ENCODE results near the gene SELENOF. TPM values are rescaled to one million over a fixed set of nuclear protein-coding genes. Genes with fewer than 3 reads are reported as not detected.
"Not testable (repeated sequence)": the region's sequence is repeated elsewhere in the genome, so short reads cannot be mapped to it uniquely, and the experiment has no call there.

The SELENOF gene
- total RNA-seq, 4 donors from 2014 or later: 32.0 to 130 (median 77.9) TPM

DNA sequence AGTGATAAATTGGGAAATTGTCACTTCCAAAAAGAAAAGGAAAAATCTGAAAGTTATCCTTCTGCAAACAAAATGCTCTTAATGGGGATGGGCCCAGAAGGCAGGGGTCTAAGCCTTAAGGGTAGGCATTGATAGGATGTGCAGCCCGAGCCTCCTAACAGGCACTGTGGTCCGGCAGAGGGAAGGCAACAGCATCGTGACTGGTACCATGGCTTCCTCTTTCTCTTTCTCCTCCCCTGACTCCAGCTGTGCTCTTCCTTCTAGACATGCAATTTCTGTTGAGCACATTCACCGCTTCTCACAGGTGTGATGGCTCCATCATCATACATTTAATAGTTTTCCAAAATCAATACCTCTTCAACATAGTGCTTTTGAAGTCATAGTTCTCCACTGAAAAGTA lies 91.5 kb downstream of the SELENOF start:
- Histone ChIP-seq H3K4me1 (no peaks in the 10 kb centered on the region), H3K36me3 (no peaks in the 10 kb centered on the region), H3K9me3 (no peaks in the 10 kb centered on the region), H3K27me3 (no peaks in the 10 kb centered on the region), H3K27ac (no peak overlapping the region), H3K4me3 (no peak overlapping the region)
- no peak for DNase-seq
- TF ChIP-seq, protein P1, sequence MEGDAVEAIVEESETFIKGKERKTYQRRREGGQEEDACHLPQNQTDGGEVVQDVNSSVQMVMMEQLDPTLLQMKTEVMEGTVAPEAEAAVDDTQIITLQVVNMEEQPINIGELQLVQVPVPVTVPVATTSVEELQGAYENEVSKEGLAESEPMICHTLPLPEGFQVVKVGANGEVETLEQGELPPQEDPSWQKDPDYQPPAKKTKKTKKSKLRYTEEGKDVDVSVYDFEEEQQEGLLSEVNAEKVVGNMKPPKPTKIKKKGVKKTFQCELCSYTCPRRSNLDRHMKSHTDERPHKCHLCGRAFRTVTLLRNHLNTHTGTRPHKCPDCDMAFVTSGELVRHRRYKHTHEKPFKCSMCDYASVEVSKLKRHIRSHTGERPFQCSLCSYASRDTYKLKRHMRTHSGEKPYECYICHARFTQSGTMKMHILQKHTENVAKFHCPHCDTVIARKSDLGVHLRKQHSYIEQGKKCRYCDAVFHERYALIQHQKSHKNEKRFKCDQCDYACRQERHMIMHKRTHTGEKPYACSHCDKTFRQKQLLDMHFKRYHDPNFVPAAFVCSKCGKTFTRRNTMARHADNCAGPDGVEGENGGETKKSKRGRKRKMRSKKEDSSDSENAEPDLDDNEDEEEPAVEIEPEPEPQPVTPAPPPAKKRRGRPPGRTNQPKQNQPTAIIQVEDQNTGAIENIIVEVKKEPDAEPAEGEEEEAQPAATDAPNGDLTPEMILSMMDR (IDR thresholded peaks at IDR 0.05): no peak
- TF ChIP-seq EP300 (IDR thresholded peaks at IDR 0.05; ENCODE audit: low read depth) (no peak), POLR2A (IDR thresholded peaks at IDR 0.05) (no peak), POLR2AphosphoS5 (IDR thresholded peaks at IDR 0.05) (no peak)
- in situ Hi-C loops (cut with MboI; ENCODE audit: low pct_ligation_motif_present in 1 of 4, low pct_unique_long_range_greater_than_20kb in 1 of 4, low sequenced_read_pairs in 3 of 4) (loop anchor here in 1 of 4 donors (10.0 kb wide), 1 partner anchor 262 kb away; no protein-coding TSS in a partner anchor), intact Hi-C loops (cut with DNase I; ENCODE audit: low total_unique reads) (no loop called here)
- WGBS, 2 donors (ENCODE audit: low coverage in 1 of 2): 44 to 90% methylated on average over 2 to 4 of the region's 4 CpGs

DNA sequence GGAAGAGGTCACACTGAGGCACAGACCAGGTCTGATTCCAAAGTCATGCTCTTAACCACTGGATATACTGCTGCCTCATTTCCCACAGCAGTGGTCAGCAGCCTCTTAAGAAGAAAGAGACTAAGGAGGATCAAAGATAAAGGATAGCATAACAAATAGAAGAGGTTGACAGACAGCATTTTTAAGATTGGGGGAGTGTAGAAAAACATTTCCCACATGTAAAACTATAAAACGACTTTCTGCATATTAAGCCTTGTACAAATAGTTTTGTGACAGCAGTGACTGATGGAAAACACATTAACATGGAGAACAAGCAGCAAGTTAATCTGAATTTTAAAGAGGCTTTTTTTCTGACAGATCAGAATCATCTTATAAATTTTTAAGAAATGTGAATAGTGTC lies 92.0 kb downstream of the SELENOF start:
- in situ Hi-C loops (cut with MboI; ENCODE audit: low pct_ligation_motif_present in 1 of 4, low pct_unique_long_range_greater_than_20kb in 1 of 4, low sequenced_read_pairs in 3 of 4) (loop anchor here in 1 of 4 donors (10.0 kb wide), 1 partner anchor 263 kb away; no protein-coding TSS in a partner anchor), intact Hi-C loops (cut with DNase I; ENCODE audit: low total_unique reads) (no loop called here)
- TF ChIP-seq, protein P1 (IDR thresholded peaks at IDR 0.05): no peak
- TF ChIP-seq POLR2AphosphoS5 (IDR thresholded peaks at IDR 0.05) (no peak), POLR2A (IDR thresholded peaks at IDR 0.05) (no peak), EP300 (IDR thresholded peaks at IDR 0.05; ENCODE audit: low read depth) (no peak)
- Histone ChIP-seq H3K27me3 (no peaks in the 10 kb centered on the region), H3K9me3 (no peaks in the 10 kb centered on the region), H3K36me3 (no peaks in the 10 kb centered on the region), H3K27ac (no peak overlapping the region), H3K4me3 (no peak overlapping the region), H3K4me1 (no peaks in the 10 kb centered on the region)
- 20 to 28% methylated on average over 1 of the region's 1 CpG for WGBS, 2 donors (ENCODE audit: low coverage in 1 of 2)
- DNase-seq: no peak

DNA sequence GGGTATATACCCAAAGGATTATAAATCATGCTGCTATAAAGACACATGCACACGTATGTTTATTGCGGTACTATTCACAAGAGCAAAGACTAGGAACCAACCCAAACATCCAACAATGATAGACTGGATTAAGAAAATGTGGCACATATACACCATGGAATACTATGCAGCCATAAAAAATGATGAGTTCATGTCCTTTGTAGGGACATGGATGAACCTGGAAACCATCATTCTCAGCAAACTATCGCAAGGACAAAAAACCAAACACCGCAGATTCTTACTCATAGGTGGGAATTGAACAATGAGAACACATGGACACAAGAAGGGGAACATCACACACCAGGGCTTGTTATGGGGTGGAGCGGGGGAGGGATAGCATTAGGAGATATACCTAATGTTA lies 94.0 kb downstream of the SELENOF start:
- in situ Hi-C loops (cut with MboI; ENCODE audit: low pct_ligation_motif_present in 1 of 4, low pct_unique_long_range_greater_than_20kb in 1 of 4, low sequenced_read_pairs in 3 of 4): loop anchor here in 1 of 4 donors (10.0 kb wide), 1 partner anchor 265 kb away; no protein-coding TSS in a partner anchor
- 64 to 83% methylated on average over 3 to 4 of the region's 5 CpGs for WGBS, 2 donors (ENCODE audit: low coverage in 1 of 2)
- intact Hi-C loops (cut with DNase I; ENCODE audit: low total_unique reads): not testable (repeated sequence)

DNA sequence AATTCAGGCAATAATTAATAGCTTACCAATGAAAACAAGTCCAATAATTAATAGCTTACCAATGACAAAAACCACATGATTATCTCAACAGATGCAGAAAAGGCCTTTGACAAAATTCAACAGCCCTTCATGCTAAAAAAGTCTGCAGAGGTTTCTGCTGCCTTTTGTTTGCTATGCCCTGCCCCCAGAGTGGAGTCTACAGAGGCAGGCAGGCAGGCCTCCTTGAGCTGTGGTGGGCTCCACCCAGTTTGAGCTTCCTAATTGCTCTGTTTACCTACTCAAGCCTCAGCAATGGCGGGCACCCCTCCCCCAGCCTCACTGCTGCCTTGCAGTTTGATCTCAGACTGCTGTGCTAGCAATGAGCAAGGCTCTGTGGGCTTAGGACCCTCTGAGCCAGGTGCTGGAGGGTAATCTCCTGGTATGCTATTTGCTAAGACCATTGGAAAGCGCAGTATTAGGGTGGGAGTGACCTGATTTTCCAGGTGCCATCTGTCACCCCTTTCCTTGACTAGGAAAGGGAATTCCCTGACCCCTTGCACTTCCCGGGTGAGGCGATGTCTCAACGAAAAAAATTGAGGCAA lies 96.6 kb downstream of the SELENOF start:
- H3K27me3 ChIP-seq; H3K9me3 ChIP-seq; H3K4me1 ChIP-seq; H3K36me3 ChIP-seq; H3K4me3 ChIP-seq; H3K27ac ChIP-seq; intact Hi-C loops (cut with DNase I; ENCODE audit: low total_unique reads); DNase-seq; in situ Hi-C loops (cut with MboI; ENCODE audit: low pct_ligation_motif_present in 1 of 4, low pct_unique_long_range_greater_than_20kb in 1 of 4, low sequenced_read_pairs in 3 of 4): not testable (repeated sequence)
- 77% methylated on average over 5 of the region's 5 CpGs; no CpG with 5 or more reads in 1 of the 2 donors for WGBS, 2 donors (ENCODE audit: low coverage in 1 of 2)

More for the DNA sequence above, 94.0 kb downstream of the SELENOF start:
- H3K4me1 ChIP-seq, H3K27me3 ChIP-seq, DNase-seq, H3K27ac ChIP-seq, H3K9me3 ChIP-seq, H3K36me3 ChIP-seq, H3K4me3 ChIP-seq: not testable (repeated sequence)

DNA sequence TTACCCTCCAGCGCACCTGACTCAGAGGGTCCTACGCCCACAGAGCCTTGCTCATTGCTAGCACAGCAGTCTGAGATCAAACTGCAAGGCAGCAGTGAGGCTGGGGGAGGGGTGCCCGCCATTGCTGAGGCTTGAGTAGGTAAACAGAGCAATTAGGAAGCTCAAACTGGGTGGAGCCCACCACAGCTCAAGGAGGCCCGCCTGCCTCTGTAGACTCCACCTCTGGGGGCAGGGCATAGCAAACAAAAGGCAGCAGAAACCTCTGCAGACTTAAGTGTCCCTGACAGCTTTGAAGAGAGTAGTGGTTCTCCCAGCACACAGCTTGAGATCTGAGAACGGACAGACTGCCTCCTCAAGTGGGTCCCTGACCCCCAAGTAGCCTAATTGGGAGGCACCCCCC lies 99.8 kb downstream of the SELENOF start:
- H3K36me3 ChIP-seq; H3K4me1 ChIP-seq; in situ Hi-C loops (cut with MboI; ENCODE audit: low pct_ligation_motif_present in 1 of 4, low pct_unique_long_range_greater_than_20kb in 1 of 4, low sequenced_read_pairs in 3 of 4); H3K27me3 ChIP-seq; H3K4me3 ChIP-seq; intact Hi-C loops (cut with DNase I; ENCODE audit: low total_unique reads); DNase-seq; H3K9me3 ChIP-seq; H3K27ac ChIP-seq: not testable (repeated sequence)
- 70% methylated on average over 5 of the region's 5 CpGs; no CpG with 5 or more reads in 1 of the 2 donors for WGBS, 2 donors (ENCODE audit: low coverage in 1 of 2)

Other genes starting within 250 kb of the SELENOF start
- gene SH3GLB1, start 209.6 kb downstream of the SELENOF start, total RNA-seq: 10 to 100 TPM; 52.5 to 75.1 (median 63.4) TPM
- gene HS2ST1, start 509 bp upstream of the SELENOF start, total RNA-seq: 10 to 100 TPM in 2 of 4 donors, 1 to 10 TPM in 2; 1.9 to 17.1 (median 9.9) TPM